Measurements from ENCODE around the gene MYO3A.

- TF ChIP-seq CTCF (conservative IDR thresholded peaks at IDR 0.05) (no peak), ZFX (IDR thresholded peaks at IDR 0.05) (no peak)
Observed at GRCh38 chr10:26227786-26228185, 293.8 kb downstream of the MYO3A start.
